GM12878 (cell line): Measurements from ENCODE around the gene COL4A3. TPM values are rescaled to one million over a fixed set of nuclear protein-coding genes. Genes with fewer than 3 reads are reported as not detected.

Source experiments
- ATAC-seq: fragments of 200-7000 bp; cut with Tn5 transposase; 3 replicates; pipeline ENCODE4 v1.9.1; 2020; ENCODE audit warnings: mild to moderate bottlenecking, moderate library complexity
- BruUV-seq: library from RNA; stranded (reverse); fragments of 400-500 nt; replicated peaks from 2 replicates; lab custom pipeline; 2021; lab: Mats Ljungman, UMichigan
- CTCF ChIA-PET: fragments of 300-600 bp; sonication (Branson Sonifier 250); formaldehyde crosslinking; extraction: SDS; loops from one replicate; lab custom pipeline; 2021; ENCODE audit warnings: inconsistent platforms; lab: Yijun Ruan, JAX
- POLR2A ChIA-PET: fragments of 350-600 bp; formaldehyde crosslinking; extraction: SDS; loops from one replicate; lab custom pipeline; 2021; ENCODE audit warnings: inconsistent platforms; lab: Charles Lee
- RAD21 ChIA-PET: fragments of 300-600 bp; sonication (Branson Sonifier 250); formaldehyde crosslinking; loops from one replicate; lab custom pipeline; 2023; ENCODE audit warnings: antibody characterized with exemption; ENCODE audit not compliant: unreplicated experiment; lab: Charles Lee
- SMC1A ChIA-PET: fragments of 300-600 bp; sonication (Branson Sonifier 250); formaldehyde crosslinking; loops from one replicate; lab custom pipeline; 2023; ENCODE audit not compliant: unreplicated experiment, uncharacterized antibody; lab: Charles Lee
- DNase-seq: peaks from one replicate; pipeline ENCODE4 v3.0.0-alpha.2; 2011; ENCODE audit warnings: low read depth, low spot score
- FAIRE-seq: peaks from 3 replicates; lab custom pipeline; 2011; peaks lifted over from hg19 to GRCh38; lab: Jason Lieb, UNC
- H2AFZ ChIP-seq: 2 replicates; pipeline ENCODE4 v1.6.0; 2011; ENCODE audit warnings: low read depth, low read length, control low read depth; ENCODE audit not compliant: control insufficient read depth
- H3K27ac ChIP-seq: 2 replicates; pipeline ENCODE4 v1.5.1; 2011; ENCODE audit warnings: control low read depth; ENCODE audit not compliant: control insufficient read depth, insufficient read depth
- H3K27me3 ChIP-seq, 2 experiments: replicated peaks in 1 of 2; 2 replicates each; pipeline versions ENCODE4 v1.6.0 to v1.6.1; 2011; ENCODE audit warnings: low read length in 1 of 2; ENCODE audit not compliant: control insufficient read depth in 2 of 2, insufficient read depth in 2 of 2
- H3K36me3 ChIP-seq, 2 experiments: 2 replicates each; pipeline ENCODE4 v1.5.1; 2011; ENCODE audit warnings: low read length in 1 of 2; ENCODE audit not compliant: control insufficient read depth in 2 of 2, insufficient read depth in 2 of 2
- H3K4me1 ChIP-seq: 2 replicates; pipeline ENCODE4 v1.6.1; 2011; ENCODE audit warnings: mild to moderate bottlenecking, low read length, moderate library complexity, mixed read lengths; ENCODE audit not compliant: control insufficient read depth, insufficient read depth
- H3K4me2 ChIP-seq: 2 replicates; pipeline ENCODE4 v1.6.0; 2011; ENCODE audit warnings: control low read depth; ENCODE audit not compliant: control insufficient read depth, insufficient read depth
- H3K4me3 ChIP-seq: fragments of 200-600 bp; sonication (generic); 2 replicates; pipeline ENCODE4 v1.5.1; 2016
- H3K79me2 ChIP-seq: 2 replicates; pipeline ENCODE4 v1.6.0; 2011; ENCODE audit warnings: low read length; ENCODE audit not compliant: control insufficient read depth, insufficient read depth
- H3K9ac ChIP-seq: 2 replicates; pipeline ENCODE4 v1.8.0; 2011; ENCODE audit warnings: low read length, control low read depth, mixed read lengths; ENCODE audit not compliant: control insufficient read depth, insufficient read depth
- H3K9me3 ChIP-seq: replicated peaks from 3 replicates; pipeline ENCODE4 v1.5.1; 2011; ENCODE audit warnings: mild to moderate bottlenecking, low read length; ENCODE audit not compliant: control insufficient read depth, insufficient read depth
- H4K20me1 ChIP-seq: 2 replicates; pipeline ENCODE4 v1.6.0; 2011; ENCODE audit not compliant: control insufficient read depth, insufficient read depth
- CHD1 ChIP-seq: IDR thresholded peaks from 2 replicates; pipeline ENCODE4 v1.6.1; 2012; ENCODE audit warnings: low read depth, low read length, improper control_type of control experiment
- CHD4 ChIP-seq: fragments of 200-600 bp; sonication (generic); IDR thresholded peaks from 2 replicates; pipeline ENCODE4 v1.6.1; 2016; ENCODE audit warnings: mild to moderate bottlenecking
- GATAD2B ChIP-seq: fragments of 450-650 bp; conservative IDR thresholded peaks from 2 replicates; pipeline ENCODE4 v1.6.1; 2017; ENCODE audit warnings: low read depth, mild to moderate bottlenecking, moderate library complexity
- MTA2 ChIP-seq: fragments of 450-650 bp; IDR thresholded peaks from 2 replicates; pipeline ENCODE4 v1.6.1; 2016; ENCODE audit warnings: low read depth, mild to moderate bottlenecking, moderate library complexity
- NBN ChIP-seq: fragments of 450-650 bp; IDR thresholded peaks from 2 replicates; pipeline ENCODE4 v1.6.1; 2016
- RBBP5 ChIP-seq: fragments of 200-600 bp; sonication (generic); conservative IDR thresholded peaks from 2 replicates; pipeline ENCODE4 v1.6.1; 2016
- SUPT20H ChIP-seq: IDR thresholded peaks from 2 replicates; pipeline ENCODE4 v1.6.1; 2011; ENCODE audit warnings: low read depth, mild to moderate bottlenecking, low read length, moderate library complexity, borderline replicate concordance; ENCODE audit not compliant: control insufficient read depth
- YY1 ChIP-seq: IDR thresholded peaks from 2 replicates; pipeline ENCODE4 v1.6.1; 2011; ENCODE audit warnings: low read depth, mild to moderate bottlenecking, low read length
- ZNF622 ChIP-seq: fragments of 450-650 bp; IDR thresholded peaks from 2 replicates; pipeline ENCODE4 v1.6.1; 2017; ENCODE audit warnings: mild to moderate bottlenecking, inconsistent platforms
- ZZZ3 ChIP-seq: IDR thresholded peaks from 2 replicates; pipeline ENCODE4 v1.6.1; 2011; ENCODE audit warnings: low read depth; ENCODE audit not compliant: control insufficient read depth, insufficient read length
- WGBS: methylation state at CpG from one replicate; pipeline ENCODE4 v1.1.6; 2016; ENCODE audit warnings: low lambda C conversion rate; ENCODE audit not compliant: insufficient replicate concordance, insufficient coverage; ENCODE audit errors: missing lambda C conversion rate; 5-methylcytosine and 5-hydroxymethylcytosine counted together
- in situ Hi-C: fragments of 300-500 bp; cut with MboI; formaldehyde crosslinking; loops from 9 replicates; pipeline ENCODE4 v1.14.3; 2018; ENCODE audit warnings: mixed read lengths
- intact Hi-C: fragments of 100-400 bp; cut with micrococcal nuclease; formaldehyde crosslinking; loops from one replicate; pipeline ENCODE4 v1.14.2; 2022; ENCODE audit not compliant: unreplicated experiment
- polyA plus RNA-seq, 11 experiments: library from polyadenylated mRNA; depleted of rRNA in 4 of 11; unstranded in 6 of 11; stranded (reverse) in 5 of 11; fragments of >200 nt; fragmentation: Nextera tagmentation in 4 of 11; fragmentation: Illumina TruSeq in 1 of 11; extraction: Ambion mirVana in 4 of 11; extraction: Trizol in 1 of 11; gene quantifications; 1 replicate in 1 of 11; 2 replicates in 10 of 11; pipeline versions ENCODE4 v1.2.1 to v1.2.3, GENCODE V29; 2011 to 2016; ENCODE audit warnings: inconsistent platforms in 2 of 11, missing spikeins in 2 of 11, low read depth in 1 of 11
- total RNA-seq, 4 experiments: library from RNA; depleted of rRNA in 3 of 4; stranded (reverse); fragments of >200 nt in 3 of 4; fragmentation: Illumina TruSeq in 1 of 4; extraction: Trizol in 1 of 4; gene quantifications; 2 replicates each; pipeline versions ENCODE4 v1.2.1 to v1.2.3, GENCODE V29; 2013 to 2021
- TF ChIP-seq, protein P1 (sequence below): IDR thresholded peaks from 2 replicates; pipeline ENCODE4 v1.6.1; 2011; ENCODE audit warnings: mild to moderate bottlenecking, low read depth, low read length, moderate library complexity; ENCODE audit not compliant: insufficient replicate concordance
- TF ChIP-seq, protein P2 (sequence below): IDR thresholded peaks from 2 replicates; pipeline ENCODE4 v1.6.1; 2012; ENCODE audit warnings: low read depth, low read length, improper control_type of control experiment

COL4A3 gene
- total and polyA plus RNA-seq, 10 of the 15 experiments (the other 5 are each of a cell fraction or from before 2014, with no cell fraction given) = 0.34 to 10.5 (median 3.8) TPM

DNA sequence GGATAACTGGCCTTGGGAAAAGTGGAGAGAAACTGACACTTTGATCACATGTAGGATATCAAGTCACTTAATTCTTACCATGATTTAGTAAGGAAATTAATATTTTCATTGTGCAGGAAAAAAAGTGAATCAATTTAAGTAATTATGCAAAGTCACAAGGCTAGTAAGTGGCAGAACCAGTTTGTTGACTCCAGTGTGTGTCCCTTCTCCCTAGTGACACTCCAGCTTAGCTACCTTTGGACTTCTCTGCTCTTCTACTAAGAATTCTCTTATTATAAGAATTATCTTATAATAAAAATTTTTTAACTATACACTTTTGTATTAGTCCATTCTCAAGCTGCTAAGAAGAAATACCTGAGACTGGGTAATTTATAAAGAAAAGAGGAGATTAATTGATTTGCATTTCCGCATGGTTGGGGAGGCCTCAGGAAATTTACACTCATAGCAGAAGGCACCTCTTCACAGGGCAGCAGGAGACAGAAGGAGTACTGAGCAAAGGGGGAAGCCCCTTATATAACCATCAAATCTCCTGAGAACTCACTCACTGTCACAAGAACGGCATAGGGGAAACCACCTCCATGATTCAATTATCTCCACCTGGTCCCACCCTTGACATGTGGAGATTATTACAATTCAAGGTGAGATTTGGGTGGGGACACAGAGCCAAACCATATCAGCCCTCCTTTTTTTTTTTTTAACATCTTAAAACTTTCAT lies 14.0 kb upstream of the COL4A3 start:
- no peaks in the 10 kb centered on the region for H3K27me3 ChIP-seq
- H2AFZ ChIP-seq = no peak overlapping the region
- in situ Hi-C loops (no loop called here), intact Hi-C loops (no loop called here)
- BruUV-seq = no TSS peak
- no peaks in the 10 kb centered on the region for H3K79me2 ChIP-seq
- ATAC-seq (no peak), FAIRE-seq (no peak), DNase-seq (no peak)
- 50% methylated on average over 2 of the region's 2 CpGs for WGBS
- no peak overlapping the region for H3K4me3 ChIP-seq
- peaks cover 2% of the 10 kb centered on the region for H3K9me3 ChIP-seq
- H3K4me1 ChIP-seq = no peaks in the 10 kb centered on the region
- POLR2A ChIA-PET = no interaction called here
- H3K9ac ChIP-seq = no peak overlapping the region
- RAD21 ChIA-PET = no interaction called here
- TF ChIP-seq MTA2 (no peak), YY1 (no peak), CHD4 (no peak), CHD1 (no peak), SUPT20H (no peak), GATAD2B (no peak), ZZZ3 (no peak), ZNF622 (no peak), RBBP5 (no peak), NBN (no peak)
- TF ChIP-seq, protein P1, sequence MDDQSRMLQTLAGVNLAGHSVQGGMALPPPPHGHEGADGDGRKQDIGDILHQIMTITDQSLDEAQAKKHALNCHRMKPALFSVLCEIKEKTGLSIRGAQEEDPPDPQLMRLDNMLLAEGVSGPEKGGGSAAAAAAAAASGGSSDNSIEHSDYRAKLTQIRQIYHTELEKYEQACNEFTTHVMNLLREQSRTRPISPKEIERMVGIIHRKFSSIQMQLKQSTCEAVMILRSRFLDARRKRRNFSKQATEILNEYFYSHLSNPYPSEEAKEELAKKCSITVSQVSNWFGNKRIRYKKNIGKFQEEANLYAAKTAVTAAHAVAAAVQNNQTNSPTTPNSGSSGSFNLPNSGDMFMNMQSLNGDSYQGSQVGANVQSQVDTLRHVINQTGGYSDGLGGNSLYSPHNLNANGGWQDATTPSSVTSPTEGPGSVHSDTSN = no peak
- TF ChIP-seq, protein P2, sequence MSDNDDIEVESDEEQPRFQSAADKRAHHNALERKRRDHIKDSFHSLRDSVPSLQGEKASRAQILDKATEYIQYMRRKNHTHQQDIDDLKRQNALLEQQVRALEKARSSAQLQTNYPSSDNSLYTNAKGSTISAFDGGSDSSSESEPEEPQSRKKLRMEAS = no peak
- no peaks in the 10 kb centered on the region for H3K36me3 ChIP-seq
- H3K4me2 ChIP-seq = no peak overlapping the region
- SMC1A ChIA-PET = no interaction called here
- no peaks in the 10 kb centered on the region for H4K20me1 ChIP-seq
- H3K27ac ChIP-seq = no peak overlapping the region
- CTCF ChIA-PET = interaction anchor here (1.4 kb wide), 1 partner anchor 88 kb away, joined by 4 read pairs; no protein-coding TSS in a partner anchor
